IPS DF 6.9 (cell line): ENCODE results near the gene SLC25A38.

Experiments used
- DNase-seq: peaks from one replicate; pipeline ENCODE4 v3.0.0-alpha.2; 2013; ENCODE audit warnings: low read depth, low spot score
- H3K27ac ChIP-seq: one replicate; pipeline ENCODE4 v1.5.1; 2013; ENCODE audit warnings: low read length, control low read depth
- H3K27me3 ChIP-seq: 2 replicates; pipeline ENCODE4 v1.6.1; 2013; ENCODE audit warnings: mild to moderate bottlenecking, low read length; ENCODE audit not compliant: control insufficient read depth, insufficient read depth
- H3K36me3 ChIP-seq: 2 replicates; pipeline ENCODE4 v1.6.1; 2013; ENCODE audit warnings: low read length; ENCODE audit not compliant: control insufficient read depth, insufficient read depth
- H3K4me1 ChIP-seq: 2 replicates; pipeline ENCODE4 v1.6.1; 2013; ENCODE audit warnings: low read length; ENCODE audit not compliant: control insufficient read depth, insufficient read depth
- H3K4me3 ChIP-seq: 2 replicates; pipeline ENCODE4 v1.5.1; 2013; ENCODE audit warnings: mild to moderate bottlenecking, low read length
- H3K9me3 ChIP-seq: 2 replicates; pipeline ENCODE4 v1.6.1; 2013; ENCODE audit warnings: low read length, inconsistent platforms; ENCODE audit not compliant: control insufficient read depth, insufficient read depth
- WGBS: extraction: QIAGEN DNeasy Blood & Tissue Kit; methylation state at CpG from one replicate; pipeline ENCODE4 v1.1.7; 2013; ENCODE audit warnings: mixed read lengths, missing lambda C conversion rate; ENCODE audit not compliant: insufficient read length, insufficient coverage; 5-methylcytosine and 5-hydroxymethylcytosine counted together

The SLC25A38 gene

DNA sequence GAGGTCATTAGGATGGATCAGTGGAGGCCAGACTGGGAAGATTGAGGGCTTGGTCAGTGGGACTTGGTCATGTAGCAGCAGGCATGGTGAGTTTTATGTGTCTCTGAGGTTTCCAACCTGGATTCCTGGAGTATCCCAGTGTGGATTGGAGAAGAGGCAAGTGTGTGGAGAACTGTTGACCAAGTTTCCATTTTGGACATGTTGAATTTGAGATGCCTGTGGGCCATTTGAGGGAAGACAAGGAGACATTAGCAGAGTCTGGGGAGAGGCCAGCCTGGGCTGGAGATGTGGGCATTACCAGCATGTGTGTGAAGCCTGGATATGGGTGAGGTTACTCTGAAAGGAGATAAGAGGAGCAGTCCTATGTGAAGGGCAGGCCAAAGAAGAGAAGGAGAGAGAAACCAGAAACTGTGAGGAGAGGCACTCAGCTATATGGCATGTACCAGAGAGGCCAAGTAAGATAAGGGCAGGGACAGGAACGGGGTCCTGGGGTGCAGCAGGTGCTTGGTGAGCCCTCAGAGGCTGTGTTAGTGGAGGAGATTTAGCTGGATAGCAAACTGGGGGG is 4.3 kb downstream of the SLC25A38 start:
- Histone ChIP-seq H3K27ac (no peak overlapping the region), H3K36me3 (peaks cover 9% of the 10 kb centered on the region; the same call in 1 of the 2 replicates), H3K4me3 (no peak overlapping the region), H3K9me3 (no peaks in the 10 kb centered on the region), H3K27me3 (no peaks in the 10 kb centered on the region), H3K4me1 (peaks cover 3% of the 10 kb centered on the region; the same call in 1 of the 2 replicates)
- DNase-seq = no peak
- no CpG with 5 or more reads among the region's 1 CpG for WGBS

DNA sequence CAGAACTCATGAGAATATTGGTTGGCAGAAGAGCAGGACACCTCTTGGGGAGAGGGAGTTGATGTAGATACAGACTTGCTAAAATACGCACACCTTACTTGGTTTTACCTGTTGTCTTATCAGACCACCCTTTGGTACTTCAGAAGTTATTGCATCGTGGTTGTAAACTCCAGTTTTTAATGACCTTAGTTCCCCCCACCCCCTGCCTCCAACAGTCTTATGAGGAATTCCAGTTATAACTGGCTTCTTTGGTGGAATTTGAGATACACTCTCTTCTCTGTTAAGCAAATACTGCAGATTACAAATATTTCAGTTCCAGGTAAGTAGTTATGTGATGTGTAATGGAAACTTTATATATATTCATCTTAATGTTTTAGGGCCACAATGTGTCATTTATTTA is 5.0 kb downstream of the SLC25A38 start:
- H3K4me1 ChIP-seq = peaks cover 3% of the 10 kb centered on the region; the same call in 1 of the 2 replicates
- no peaks in the 10 kb centered on the region for H3K27me3 ChIP-seq
- H3K36me3 ChIP-seq = peaks cover 9% of the 10 kb centered on the region; the same call in 1 of the 2 replicates
- H3K4me3 ChIP-seq = no peak overlapping the region
- no peak for DNase-seq
- no CpG with 5 or more reads among the region's 2 CpGs for WGBS
- H3K27ac ChIP-seq = no peak overlapping the region
- H3K9me3 ChIP-seq = no peaks in the 10 kb centered on the region

DNA sequence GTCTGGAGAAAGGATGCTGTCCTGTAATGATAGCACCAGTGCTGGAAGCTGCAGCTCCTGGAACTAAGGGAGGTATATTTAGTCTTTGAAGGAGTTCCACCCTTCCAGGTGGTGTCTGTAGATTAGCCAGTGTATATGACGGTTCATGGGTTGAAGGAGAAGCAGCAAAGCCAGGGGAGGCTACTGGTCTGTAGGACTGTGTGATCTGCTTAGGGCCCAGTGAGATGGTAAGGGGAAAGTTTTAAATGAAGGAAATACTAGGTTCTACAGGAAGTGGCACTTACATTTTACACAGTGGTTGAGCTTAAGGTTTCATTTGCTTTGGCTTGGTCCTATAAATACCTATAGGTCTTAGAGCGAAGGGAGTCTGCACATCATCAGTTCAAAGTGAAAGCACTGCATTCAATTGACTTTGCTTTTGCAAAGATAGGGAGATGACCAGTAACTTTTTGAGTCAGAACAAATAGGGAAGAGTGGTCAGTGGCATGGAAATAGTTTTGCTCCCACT is 5.6 kb downstream of the SLC25A38 start:
- no CpG with 5 or more reads among the region's 2 CpGs for WGBS
- peaks cover 9% of the 10 kb centered on the region; the same call in 1 of the 2 replicates for H3K36me3 ChIP-seq
- H3K9me3 ChIP-seq = no peaks in the 10 kb centered on the region
- H3K27me3 ChIP-seq = no peaks in the 10 kb centered on the region
- peaks cover 3% of the 10 kb centered on the region; the same call in 1 of the 2 replicates for H3K4me1 ChIP-seq
- H3K4me3 ChIP-seq = no peak overlapping the region
- no peak for DNase-seq
- no peak overlapping the region for H3K27ac ChIP-seq

DNA sequence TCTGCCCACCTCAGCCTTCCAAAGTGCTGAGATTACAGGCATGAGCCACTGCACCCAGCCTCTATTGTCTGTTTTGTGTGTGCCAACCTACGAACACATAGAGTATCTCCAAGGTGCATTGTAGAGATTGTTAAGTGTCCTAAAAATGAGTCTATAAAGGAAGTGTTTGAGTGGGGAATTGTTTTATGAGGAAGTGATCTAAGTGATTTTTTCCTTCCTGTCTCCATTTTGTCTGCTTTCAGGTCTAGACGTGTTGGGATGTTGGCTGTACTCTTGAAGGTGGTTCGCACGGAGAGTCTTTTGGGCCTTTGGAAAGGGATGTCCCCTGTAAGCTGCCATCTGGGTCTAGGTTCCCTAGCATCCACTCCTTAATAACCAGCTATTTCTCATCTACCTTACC is 7.0 kb downstream of the SLC25A38 start:
- no peak overlapping the region for H3K27ac ChIP-seq
- no peak for DNase-seq
- H3K27me3 ChIP-seq = no peaks in the 10 kb centered on the region
- H3K4me3 ChIP-seq = no peak overlapping the region
- H3K9me3 ChIP-seq = no peaks in the 10 kb centered on the region
- WGBS = no CpG with 5 or more reads among the region's 4 CpGs
- peaks cover 9% of the 10 kb centered on the region; the same call in 1 of the 2 replicates for H3K36me3 ChIP-seq
- peaks cover 3% of the 10 kb centered on the region; the same call in 1 of the 2 replicates for H3K4me1 ChIP-seq

DNA sequence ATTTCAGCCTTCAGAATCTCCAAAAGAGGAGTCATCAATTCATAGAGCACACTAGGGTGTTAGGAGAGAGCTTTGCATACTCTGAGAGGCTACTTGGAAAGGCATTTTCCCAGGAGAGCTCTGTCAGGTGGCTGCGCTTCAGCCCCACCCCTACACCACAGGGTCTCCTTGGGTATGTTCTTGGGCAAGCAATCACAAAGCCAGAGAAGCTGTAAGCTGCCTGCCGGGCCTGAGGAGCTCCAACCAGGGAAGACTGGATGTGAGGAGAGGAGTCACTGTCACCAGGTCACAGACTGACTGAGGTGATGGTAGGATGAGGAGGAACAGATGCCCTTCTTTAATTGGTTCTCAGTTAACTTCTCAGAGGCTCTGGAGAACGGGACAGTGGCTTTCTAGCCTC is 13.5 kb downstream of the SLC25A38 start:
- H3K9me3 ChIP-seq = no peaks in the 10 kb centered on the region
- H3K36me3 ChIP-seq = peaks cover 7% of the 10 kb centered on the region; the same call in 1 of the 2 replicates
- H3K27me3 ChIP-seq = no peaks in the 10 kb centered on the region
- WGBS = no CpG with 5 or more reads among the region's 3 CpGs
- no peak overlapping the region for H3K27ac ChIP-seq
- H3K4me3 ChIP-seq = no peak overlapping the region
- no peaks in the 10 kb centered on the region for H3K4me1 ChIP-seq
- no peak for DNase-seq

DNA sequence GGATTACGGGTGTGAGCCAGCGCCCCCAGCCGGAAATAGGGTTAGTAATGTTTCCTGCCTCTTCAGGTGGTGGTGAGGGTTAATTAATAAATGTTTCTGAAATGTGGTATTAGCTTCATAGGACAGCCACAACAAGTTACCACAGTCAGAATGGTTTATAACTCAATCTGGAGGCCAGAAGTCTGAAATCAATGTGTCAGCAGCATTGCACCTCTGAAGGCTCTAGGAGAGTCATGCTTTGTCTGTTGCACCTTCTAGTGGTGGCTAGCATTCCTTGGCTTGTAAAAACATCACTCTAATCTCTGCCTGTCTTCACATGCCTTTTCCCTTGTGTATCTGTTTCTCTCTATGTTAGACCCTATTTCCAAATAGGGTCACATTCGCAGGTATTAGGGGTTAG is 15.5 kb downstream of the SLC25A38 start:
- Histone ChIP-seq H3K36me3 (peaks cover 4% of the 10 kb centered on the region; the same call in 1 of the 2 replicates), H3K4me1 (no peaks in the 10 kb centered on the region), H3K27ac (no peak overlapping the region), H3K27me3 (no peaks in the 10 kb centered on the region), H3K9me3 (no peaks in the 10 kb centered on the region), H3K4me3 (no peak overlapping the region)
- WGBS = no CpG with 5 or more reads among the region's 4 CpGs
- DNase-seq = no peak

DNA sequence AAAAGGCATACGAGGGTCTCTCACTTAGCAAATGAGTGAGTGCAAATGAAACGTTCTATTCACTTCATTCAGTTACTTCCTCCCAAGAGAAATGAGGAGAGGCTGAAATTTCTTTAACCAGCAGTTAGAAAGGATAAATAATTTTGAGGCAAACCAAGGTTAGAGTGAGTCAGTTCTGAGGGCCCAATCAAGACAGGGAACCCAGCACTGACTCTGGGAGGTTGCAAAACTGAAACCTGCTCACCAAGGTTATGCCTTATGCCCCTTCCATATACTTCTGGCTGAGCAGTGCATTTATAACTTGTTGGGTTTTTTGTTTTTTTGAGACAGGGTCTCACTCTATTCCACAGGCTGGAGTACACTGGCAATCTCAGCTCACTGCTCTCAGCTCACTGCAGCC is 18.8 kb downstream of the SLC25A38 start:
- Histone ChIP-seq H3K4me3 (no peak overlapping the region), H3K4me1 (no peaks in the 10 kb centered on the region), H3K27ac (no peak overlapping the region), H3K9me3 (no peaks in the 10 kb centered on the region), H3K36me3 (no peaks in the 10 kb centered on the region; the same call in 1 of the 2 replicates), H3K27me3 (no peaks in the 10 kb centered on the region)
- WGBS = no CpG with 5 or more reads among the region's 2 CpGs
- no peak for DNase-seq

DNA sequence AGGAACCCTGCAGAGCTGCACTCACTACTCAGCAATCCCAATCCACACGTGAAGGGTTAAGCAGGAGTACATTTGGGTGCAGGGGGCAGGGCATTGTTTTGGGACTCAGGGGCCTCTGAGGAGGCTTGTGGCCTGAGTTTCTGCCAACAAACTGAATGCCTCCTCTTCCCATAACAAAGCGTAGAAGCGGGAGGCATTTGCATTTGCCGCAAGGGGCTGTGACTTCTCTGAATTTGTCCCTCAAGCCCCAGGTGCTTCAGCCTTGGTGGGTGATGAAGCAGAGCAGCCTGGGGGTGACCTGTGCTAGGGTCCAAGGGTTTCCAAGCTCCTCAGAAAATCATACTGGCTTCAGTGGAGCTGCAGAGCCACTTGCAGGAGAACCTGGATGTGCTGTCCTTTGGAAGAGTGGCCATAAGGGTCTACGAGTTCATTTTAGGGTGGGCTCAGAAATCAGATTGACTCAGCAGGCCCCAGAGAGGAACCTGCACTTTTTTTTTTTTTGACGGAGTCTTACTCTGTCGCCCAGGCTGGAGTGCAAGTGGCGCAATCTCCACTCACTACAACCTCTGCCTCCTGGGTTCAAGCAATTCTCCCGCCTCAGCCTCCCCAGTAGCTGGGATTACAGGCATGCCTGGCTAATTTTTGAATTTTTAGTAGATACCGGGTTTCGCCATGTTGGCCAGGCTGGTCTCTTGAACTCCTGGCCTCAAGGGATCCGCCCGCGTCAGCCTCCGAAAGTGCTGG is 21.9 kb downstream of the SLC25A38 start:
- Histone ChIP-seq H3K36me3 (peaks cover 17% of the 10 kb centered on the region; the same call in 1 of the 2 replicates), H3K4me1 (no peaks in the 10 kb centered on the region), H3K27me3 (no peaks in the 10 kb centered on the region), H3K4me3 (peak overlapping the region; percentile 40; the same call in 1 of the 2 replicates), H3K27ac (no peak overlapping the region), H3K9me3 (no peaks in the 10 kb centered on the region)
- peak; percentile 58 for DNase-seq
- no CpG with 5 or more reads among the region's 15 CpGs for WGBS

DNA sequence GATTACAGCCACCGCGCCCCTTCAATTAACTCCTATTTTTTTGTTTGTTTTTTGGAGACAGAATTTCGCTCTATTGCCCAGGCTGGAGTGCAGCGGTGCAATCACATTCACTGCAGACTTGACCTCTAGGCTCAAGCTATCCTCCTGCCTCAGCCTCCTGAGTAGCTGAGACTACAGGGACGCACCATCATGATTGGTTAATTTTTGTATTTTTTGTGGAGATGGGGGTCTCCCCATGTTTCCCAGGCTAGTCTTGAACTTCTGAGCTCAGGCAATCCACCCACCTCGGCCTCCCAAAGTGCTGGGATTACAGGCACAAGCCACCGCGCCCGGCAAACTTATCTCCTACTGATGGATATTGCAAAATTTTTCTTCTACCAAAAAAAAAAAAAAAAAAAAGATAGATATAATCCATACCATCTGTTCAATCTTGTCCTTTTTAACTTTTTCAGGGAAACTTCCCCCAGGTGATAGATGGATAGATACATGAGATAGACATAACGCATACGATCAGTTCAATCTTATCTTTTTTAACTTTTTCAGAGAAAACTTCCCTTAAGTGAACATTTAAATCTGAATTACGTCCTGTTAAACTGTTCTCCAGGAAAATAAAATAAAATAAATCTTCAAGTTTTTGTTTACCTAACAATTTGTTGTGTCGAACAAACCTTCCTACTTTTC is 22.7 kb downstream of the SLC25A38 start:
- WGBS = no CpG with 5 or more reads among the region's 13 CpGs
- Histone ChIP-seq H3K9me3 (no peaks in the 10 kb centered on the region), H3K4me3 (peak overlapping the region; percentile 46; the same call in 1 of the 2 replicates), H3K4me1 (no peaks in the 10 kb centered on the region), H3K36me3 (peaks cover 23% of the 10 kb centered on the region; the same call in 1 of the 2 replicates), H3K27me3 (no peaks in the 10 kb centered on the region), H3K27ac (no peak overlapping the region)
- DNase-seq = no peak
